Measurements from ENCODE around the gene GNMT.

DNA sequence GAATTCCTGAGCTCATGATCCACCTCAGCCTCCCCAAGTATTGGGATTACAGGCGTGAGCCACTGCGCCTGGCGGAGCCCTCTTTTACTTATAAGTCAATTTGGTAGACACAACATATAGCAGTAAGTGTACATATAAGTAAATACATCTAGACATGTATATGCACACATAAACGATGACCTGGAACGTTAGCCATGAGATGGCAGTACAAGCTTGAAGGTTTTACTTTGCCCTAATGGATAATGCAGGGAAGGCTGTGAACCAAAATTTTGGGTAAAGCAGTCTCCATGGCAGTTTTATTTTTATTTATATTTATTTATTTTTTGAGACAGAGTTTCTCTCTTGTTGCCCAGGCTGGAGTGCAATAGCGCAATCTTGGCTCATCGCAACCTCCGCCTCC lies 2.4 kb upstream of the GNMT start:
- TF ChIP-seq YY1 (IDR thresholded peaks at IDR 0.05; ENCODE audit: low read depth), result no peak
- no peak for TF ChIP-seq ZBTB7A (IDR thresholded peaks at IDR 0.05; ENCODE audit: low read depth)
- TF ChIP-seq, protein P1, sequence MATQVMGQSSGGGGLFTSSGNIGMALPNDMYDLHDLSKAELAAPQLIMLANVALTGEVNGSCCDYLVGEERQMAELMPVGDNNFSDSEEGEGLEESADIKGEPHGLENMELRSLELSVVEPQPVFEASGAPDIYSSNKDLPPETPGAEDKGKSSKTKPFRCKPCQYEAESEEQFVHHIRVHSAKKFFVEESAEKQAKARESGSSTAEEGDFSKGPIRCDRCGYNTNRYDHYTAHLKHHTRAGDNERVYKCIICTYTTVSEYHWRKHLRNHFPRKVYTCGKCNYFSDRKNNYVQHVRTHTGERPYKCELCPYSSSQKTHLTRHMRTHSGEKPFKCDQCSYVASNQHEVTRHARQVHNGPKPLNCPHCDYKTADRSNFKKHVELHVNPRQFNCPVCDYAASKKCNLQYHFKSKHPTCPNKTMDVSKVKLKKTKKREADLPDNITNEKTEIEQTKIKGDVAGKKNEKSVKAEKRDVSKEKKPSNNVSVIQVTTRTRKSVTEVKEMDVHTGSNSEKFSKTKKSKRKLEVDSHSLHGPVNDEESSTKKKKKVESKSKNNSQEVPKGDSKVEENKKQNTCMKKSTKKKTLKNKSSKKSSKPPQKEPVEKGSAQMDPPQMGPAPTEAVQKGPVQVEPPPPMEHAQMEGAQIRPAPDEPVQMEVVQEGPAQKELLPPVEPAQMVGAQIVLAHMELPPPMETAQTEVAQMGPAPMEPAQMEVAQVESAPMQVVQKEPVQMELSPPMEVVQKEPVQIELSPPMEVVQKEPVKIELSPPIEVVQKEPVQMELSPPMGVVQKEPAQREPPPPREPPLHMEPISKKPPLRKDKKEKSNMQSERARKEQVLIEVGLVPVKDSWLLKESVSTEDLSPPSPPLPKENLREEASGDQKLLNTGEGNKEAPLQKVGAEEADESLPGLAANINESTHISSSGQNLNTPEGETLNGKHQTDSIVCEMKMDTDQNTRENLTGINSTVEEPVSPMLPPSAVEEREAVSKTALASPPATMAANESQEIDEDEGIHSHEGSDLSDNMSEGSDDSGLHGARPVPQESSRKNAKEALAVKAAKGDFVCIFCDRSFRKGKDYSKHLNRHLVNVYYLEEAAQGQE (IDR thresholded peaks at IDR 0.05; ENCODE audit: low read depth), result no peak
- TF ChIP-seq FOXM1 (IDR thresholded peaks at IDR 0.05; ENCODE audit: borderline replicate concordance, low read depth), result no peak
- no peak for TF ChIP-seq TAF1 (IDR thresholded peaks at IDR 0.05; ENCODE audit: low read depth)
- no peak for TF ChIP-seq RAD21 (IDR thresholded peaks at IDR 0.05; ENCODE audit: low read depth)
- TF ChIP-seq NFIC (IDR thresholded peaks at IDR 0.05), result no peak
- no peak for TF ChIP-seq TEAD4 (IDR thresholded peaks at IDR 0.05)
- no peak for TF ChIP-seq EP300 (IDR thresholded peaks at IDR 0.05; ENCODE audit: borderline replicate concordance)
- TF ChIP-seq, protein P2, sequence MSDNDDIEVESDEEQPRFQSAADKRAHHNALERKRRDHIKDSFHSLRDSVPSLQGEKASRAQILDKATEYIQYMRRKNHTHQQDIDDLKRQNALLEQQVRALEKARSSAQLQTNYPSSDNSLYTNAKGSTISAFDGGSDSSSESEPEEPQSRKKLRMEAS (IDR thresholded peaks at IDR 0.05), result no peak
- no peak for TF ChIP-seq CEBPB (IDR thresholded peaks at IDR 0.05)
- TF ChIP-seq, protein P3, sequence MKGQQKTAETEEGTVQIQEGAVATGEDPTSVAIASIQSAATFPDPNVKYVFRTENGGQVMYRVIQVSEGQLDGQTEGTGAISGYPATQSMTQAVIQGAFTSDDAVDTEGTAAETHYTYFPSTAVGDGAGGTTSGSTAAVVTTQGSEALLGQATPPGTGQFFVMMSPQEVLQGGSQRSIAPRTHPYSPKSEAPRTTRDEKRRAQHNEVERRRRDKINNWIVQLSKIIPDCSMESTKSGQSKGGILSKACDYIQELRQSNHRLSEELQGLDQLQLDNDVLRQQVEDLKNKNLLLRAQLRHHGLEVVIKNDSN (IDR thresholded peaks at IDR 0.05), result no peak
